HEK293T (cell line): ENCODE results near the gene LAG3.

ENCODE experiments used
- BHLHE40 ChIP-seq: fragments of 450-650 bp; IDR thresholded peaks from 2 replicates; pipeline ENCODE4 v1.6.1; 2016; ENCODE audit warnings: mild to moderate bottlenecking, moderate library complexity, borderline replicate concordance
- ELF4 ChIP-seq: fragments of 450-650 bp; IDR thresholded peaks from 2 replicates; pipeline ENCODE4 v1.6.1; 2017; ENCODE audit warnings: antibody characterized with exemption
- FOXK2 ChIP-seq: fragments of 450-650 bp; IDR thresholded peaks from 2 replicates; pipeline ENCODE4 v1.6.1; 2016; ENCODE audit warnings: mild to moderate bottlenecking
- FOXM1 ChIP-seq: fragments of 450-650 bp; IDR thresholded peaks from 2 replicates; pipeline ENCODE4 v1.6.1; 2017; ENCODE audit warnings: mild to moderate bottlenecking, borderline replicate concordance
- LEF1 ChIP-seq: fragments of 450-650 bp; IDR thresholded peaks from 2 replicates; pipeline ENCODE4 v1.6.1; 2017; ENCODE audit warnings: mild to moderate bottlenecking, borderline replicate concordance
- NFRKB ChIP-seq: fragments of 450-650 bp; IDR thresholded peaks from 2 replicates; pipeline ENCODE4 v1.6.1; 2016; ENCODE audit warnings: mild to moderate bottlenecking, moderate library complexity
- PKNOX1 ChIP-seq: fragments of 450-650 bp; IDR thresholded peaks from 2 replicates; pipeline ENCODE4 v1.6.1; 2016
- SP1 ChIP-seq: fragments of 450-650 bp; IDR thresholded peaks from 2 replicates; pipeline ENCODE4 v1.6.1; 2017
- SUZ12 ChIP-seq: fragments of 450-650 bp; IDR thresholded peaks from 2 replicates; pipeline ENCODE4 v1.6.1; 2016; ENCODE audit warnings: mild to moderate bottlenecking
- TARDBP ChIP-seq: fragments of 450-650 bp; IDR thresholded peaks from 2 replicates; pipeline ENCODE4 v1.6.1; 2016
- ZNF384 ChIP-seq: fragments of 450-650 bp; IDR thresholded peaks from 2 replicates; pipeline ENCODE4 v1.6.1; 2016

DNA sequence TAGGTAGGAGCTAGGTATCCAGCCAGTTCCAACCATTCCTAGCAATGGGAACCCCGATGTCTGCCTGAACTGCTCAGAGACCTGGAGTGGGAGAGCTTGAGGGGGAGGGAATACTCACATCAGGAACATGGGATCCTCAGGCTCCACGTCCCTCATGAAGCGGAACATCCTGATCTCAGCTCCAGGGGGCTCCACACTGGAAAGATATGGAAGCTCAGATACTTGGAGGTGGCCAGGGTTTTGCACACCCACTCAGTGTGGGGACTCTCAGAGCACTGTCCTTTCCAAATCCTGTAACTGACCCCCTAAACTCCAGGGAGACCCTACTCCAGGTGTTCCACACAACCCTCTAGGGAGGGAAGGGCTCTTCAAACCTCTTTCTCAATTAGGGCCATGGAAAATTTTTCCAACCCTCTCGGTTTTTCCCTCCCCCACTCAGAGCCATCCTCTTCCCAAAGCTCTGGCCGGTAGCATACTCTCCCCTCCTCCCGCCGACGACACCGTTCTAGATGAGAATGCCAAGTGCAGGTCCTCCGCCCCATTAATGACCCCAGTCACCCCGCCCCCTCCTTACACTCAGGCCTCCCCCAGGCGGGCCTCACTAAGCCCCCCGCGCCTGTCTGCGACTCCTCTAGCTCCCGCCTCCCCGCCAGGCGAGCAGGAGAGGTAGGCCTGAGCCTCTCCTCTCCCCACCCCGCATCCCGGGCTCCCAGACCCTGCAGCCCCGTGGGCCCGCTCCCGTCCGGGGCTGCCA, 20.0 kb upstream of the LAG3 start:
- TF ChIP-seq FOXK2 (no peak), LEF1 (no peak), PKNOX1 (no peak), ELF4 (no peak), FOXM1 (no peak), BHLHE40 (no peak), ZNF384 (no peak), SP1 (no peak), NFRKB (no peak), TARDBP (no peak), SUZ12 (no peak)
